Measurements from ENCODE around the gene CHURC1. TPM values are rescaled to one million over a fixed set of nuclear protein-coding genes. Genes with fewer than 3 reads are reported as not detected.

The CHURC1 gene
- total and polyA plus RNA-seq, 2 of the 8 experiments (the other 6 are each of a cell fraction or from before 2014, with no cell fraction given): 50.2 to 59.3 TPM

GRCh38 chr14:64928239-64929013 lies 14.2 kb downstream of the CHURC1 start (continued):
- TF ChIP-seq BCL11A (IDR thresholded peaks at IDR 0.05; ENCODE audit: low read depth in 2 of 2, low read length in 2 of 2) (no peak), SIRT6 (IDR thresholded peaks at IDR 0.05; ENCODE audit: low read length) (no peak), RBBP5 (IDR thresholded peaks at IDR 0.05; ENCODE audit: borderline replicate concordance, low read depth, low read length) (no peak), BACH1 (IDR thresholded peaks at IDR 0.05; ENCODE audit: low read length) (no peak), SUZ12 (IDR thresholded peaks at IDR 0.05; ENCODE audit: low read length) (no peak), CEBPB (IDR thresholded peaks at IDR 0.05; ENCODE audit: low read depth, low read length) (no peak)
